ENCODE measurements around the gene NEAT1.

NEAT1 gene

DNA sequence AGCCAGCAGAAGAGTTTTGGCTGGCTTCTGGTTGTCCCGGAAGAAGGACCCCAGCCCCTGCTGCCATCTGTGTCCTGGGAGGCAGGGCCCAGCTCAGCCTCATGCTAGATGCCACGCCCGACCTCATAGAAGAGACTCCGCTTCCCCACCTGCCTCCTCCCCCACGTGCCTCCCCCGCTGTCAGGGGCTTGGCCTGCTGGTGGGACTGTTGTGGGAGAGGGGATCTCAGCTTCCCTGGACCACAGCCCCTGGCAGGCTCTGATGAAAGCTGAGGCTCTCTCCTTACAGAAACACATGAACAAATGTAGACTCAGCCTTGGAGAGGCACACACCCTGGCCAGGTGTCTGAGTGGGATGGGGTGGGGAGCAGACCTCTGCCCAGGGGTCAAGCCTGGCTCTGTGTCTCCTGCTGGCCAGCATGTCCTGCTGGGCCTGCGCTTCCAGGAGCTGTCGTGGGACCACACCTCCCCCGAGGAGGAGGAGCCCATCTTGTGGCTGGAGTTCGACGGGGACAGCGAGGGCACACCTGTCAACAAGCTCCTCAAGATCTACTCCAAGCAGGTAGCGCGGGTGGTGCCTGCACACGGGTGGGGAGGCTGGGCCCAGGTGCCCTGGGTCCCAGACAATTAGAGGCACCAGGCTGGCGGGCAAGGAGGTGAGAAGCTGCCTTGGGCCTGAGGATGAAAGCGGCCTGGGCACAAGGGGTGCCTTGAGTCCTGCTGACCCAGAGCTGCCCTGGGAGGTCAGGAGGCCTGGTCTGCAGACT lies 22.1 kb upstream of the NEAT1 start:
- CTCF ChIA-PET, result no interaction called here
- TF ChIP-seq BHLHE40 (IDR thresholded peaks at IDR 0.05; ENCODE audit: borderline replicate concordance), result no peak
- no peak for TF ChIP-seq PKNOX1 (IDR thresholded peaks at IDR 0.05)
- TF ChIP-seq SP1 (IDR thresholded peaks at IDR 0.05), result no peak
- no peak for TF ChIP-seq FOXM1 (IDR thresholded peaks at IDR 0.05; ENCODE audit: borderline replicate concordance)
- no peak for TF ChIP-seq FOXA1 (IDR thresholded peaks at IDR 0.05)
- TF ChIP-seq L3MBTL2 (conservative IDR thresholded peaks at IDR 0.05), result no peak
- TF ChIP-seq LEF1 (IDR thresholded peaks at IDR 0.05; ENCODE audit: borderline replicate concordance), result no peak
- TF ChIP-seq HDGF (IDR thresholded peaks at IDR 0.05; ENCODE audit: borderline replicate concordance), result no peak
- no peak for TF ChIP-seq FOXK2 (IDR thresholded peaks at IDR 0.05)
- no peak for TF ChIP-seq TARDBP (IDR thresholded peaks at IDR 0.05)
- TF ChIP-seq SUZ12 (IDR thresholded peaks at IDR 0.05), result no peak
- TF ChIP-seq CTBP1 (IDR thresholded peaks at IDR 0.05; ENCODE audit: borderline replicate concordance), result no peak
- TF ChIP-seq ELF4 (IDR thresholded peaks at IDR 0.05), result no peak
- TF ChIP-seq ARNT (IDR thresholded peaks at IDR 0.05), result no peak
- no peak for TF ChIP-seq NFRKB (IDR thresholded peaks at IDR 0.05)
- no peak for TF ChIP-seq ZNF384 (IDR thresholded peaks at IDR 0.05)
- POLR2A ChIA-PET, result interaction anchor here (1.3 to 3.8 kb wide), 4 partner anchors 19 to 101 kb away, joined by 3 to 20 read pairs (median 4); partner anchors contain the start of gene NEAT1
- no peak for DNase-seq (ENCODE audit: extremely low spot score)

- CTCF ChIA-PET, result interaction anchor here (0.6 kb wide), 1 partner anchor 68 kb away, joined by 4 read pairs; no protein-coding TSS in a partner anchor
- POLR2A ChIA-PET, result interaction anchor here (1.5 to 3.8 kb wide), 3 partner anchors 19 to 101 kb away, joined by 4 to 20 read pairs (median 5); partner anchors contain the start of gene NEAT1
- TF ChIP-seq SP1 (IDR thresholded peaks at IDR 0.05) (no peak), FOXM1 (IDR thresholded peaks at IDR 0.05; ENCODE audit: borderline replicate concordance) (no peak), ZNF384 (IDR thresholded peaks at IDR 0.05) (no peak), BHLHE40 (IDR thresholded peaks at IDR 0.05; ENCODE audit: borderline replicate concordance) (no peak), NFRKB (IDR thresholded peaks at IDR 0.05) (no peak)
- no peak for DNase-seq (ENCODE audit: extremely low spot score)
Observed at GRCh38 chr11:65401073-65401802, 21.4 kb upstream of the NEAT1 start.

DNA sequence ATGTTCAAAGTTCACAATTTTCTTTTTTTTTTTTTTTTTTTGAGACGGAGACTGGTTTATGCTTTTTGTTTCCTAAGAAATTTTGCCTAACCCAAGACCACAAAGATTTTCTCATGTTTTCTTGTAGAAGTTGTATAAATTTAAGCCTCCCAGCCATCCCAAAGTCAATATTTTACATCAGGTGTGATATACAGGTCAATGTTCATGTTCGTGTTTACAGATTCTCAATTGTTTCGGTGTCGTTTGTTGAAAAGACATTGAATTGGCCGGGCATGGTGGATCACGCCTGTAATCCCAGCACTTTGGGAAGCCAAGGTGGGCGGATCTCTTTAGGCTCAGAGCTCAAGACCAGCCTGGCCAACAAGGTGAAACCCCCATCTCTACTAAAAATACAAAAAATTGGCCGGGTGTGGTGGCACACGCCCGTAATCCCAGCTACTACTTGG lies 20.8 kb upstream of the NEAT1 start:
- POLR2A ChIA-PET, result no interaction called here
- CTCF ChIA-PET, result interaction anchor here (0.6 kb wide), 1 partner anchor 67 kb away, joined by 4 read pairs; no protein-coding TSS in a partner anchor
- no peak for DNase-seq (ENCODE audit: extremely low spot score)
- no peak for TF ChIP-seq ZNF384 (IDR thresholded peaks at IDR 0.05)
- no peak for TF ChIP-seq SUZ12 (IDR thresholded peaks at IDR 0.05)
- no peak for TF ChIP-seq FOXM1 (IDR thresholded peaks at IDR 0.05; ENCODE audit: borderline replicate concordance)
- no peak for TF ChIP-seq BHLHE40 (IDR thresholded peaks at IDR 0.05; ENCODE audit: borderline replicate concordance)
- no peak for TF ChIP-seq FOXK2 (IDR thresholded peaks at IDR 0.05)
- no peak for TF ChIP-seq L3MBTL2 (conservative IDR thresholded peaks at IDR 0.05)
- TF ChIP-seq SP1 (IDR thresholded peaks at IDR 0.05), result no peak
- TF ChIP-seq FOXA1 (IDR thresholded peaks at IDR 0.05), result no peak
- TF ChIP-seq TARDBP (IDR thresholded peaks at IDR 0.05), result no peak
- no peak for TF ChIP-seq LEF1 (IDR thresholded peaks at IDR 0.05; ENCODE audit: borderline replicate concordance)

- TF ChIP-seq ZNF384 (IDR thresholded peaks at IDR 0.05), result no peak
- no peak for TF ChIP-seq FOXK2 (IDR thresholded peaks at IDR 0.05)
- no peak for TF ChIP-seq FOXM1 (IDR thresholded peaks at IDR 0.05; ENCODE audit: borderline replicate concordance)
- no peak for TF ChIP-seq ELF4 (IDR thresholded peaks at IDR 0.05)
- TF ChIP-seq SUZ12 (IDR thresholded peaks at IDR 0.05), result no peak
- no peak for TF ChIP-seq CTBP1 (IDR thresholded peaks at IDR 0.05; ENCODE audit: borderline replicate concordance)
- no peak for TF ChIP-seq FOXA1 (IDR thresholded peaks at IDR 0.05)
- no peak for TF ChIP-seq TARDBP (IDR thresholded peaks at IDR 0.05)
- TF ChIP-seq SP1 (IDR thresholded peaks at IDR 0.05), result no peak
- TF ChIP-seq L3MBTL2 (conservative IDR thresholded peaks at IDR 0.05), result no peak
- no peak for TF ChIP-seq PKNOX1 (IDR thresholded peaks at IDR 0.05)
- no peak for TF ChIP-seq ARNT (IDR thresholded peaks at IDR 0.05)
- TF ChIP-seq NFRKB (IDR thresholded peaks at IDR 0.05), result no peak
- TF ChIP-seq BHLHE40 (IDR thresholded peaks at IDR 0.05; ENCODE audit: borderline replicate concordance), result no peak
- TF ChIP-seq HDGF (IDR thresholded peaks at IDR 0.05; ENCODE audit: borderline replicate concordance), result no peak
- TF ChIP-seq LEF1 (IDR thresholded peaks at IDR 0.05; ENCODE audit: borderline replicate concordance), result no peak
Observed at GRCh38 chr11:65402790-65403189, 19.8 kb upstream of the NEAT1 start.

DNA sequence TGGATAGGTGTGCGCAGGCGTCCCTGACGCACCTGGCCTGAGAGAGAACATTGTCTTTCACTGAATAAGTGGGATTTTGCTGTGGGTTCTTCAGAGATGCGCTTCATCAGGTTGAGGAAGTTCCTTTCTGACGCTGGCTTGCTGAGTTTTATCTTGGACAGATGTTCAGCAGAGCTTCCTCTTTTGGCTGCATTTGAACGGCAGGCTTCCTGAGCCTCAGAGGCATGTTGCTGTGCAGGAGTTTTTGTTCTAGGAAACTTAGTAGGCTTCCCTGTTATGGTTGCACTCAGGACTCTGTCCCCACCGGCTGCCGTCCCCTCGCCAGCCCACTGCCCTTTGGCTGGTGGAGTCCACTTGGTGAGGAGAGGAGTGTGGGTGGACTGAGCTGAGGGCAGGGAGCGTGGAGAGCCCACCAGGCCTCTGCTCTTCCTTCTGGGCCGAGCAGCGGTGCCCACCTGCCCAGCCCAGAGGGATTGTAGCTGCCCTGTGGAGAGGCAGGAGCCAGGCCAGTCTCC lies 18.9 kb upstream of the NEAT1 start:
- ChIA-PET CTCF (interaction anchor here (0.6 kb wide), 1 partner anchor 30 kb away, joined by 3 read pairs; no protein-coding TSS in a partner anchor), POLR2A (interaction anchor here (1.1 to 2.2 kb wide), 2 partner anchors 13 to 19 kb away, joined by 3 to 7 read pairs; partner anchors contain the start of gene NEAT1)
- TF ChIP-seq ELF4 (IDR thresholded peaks at IDR 0.05) (no peak), BHLHE40 (IDR thresholded peaks at IDR 0.05; ENCODE audit: borderline replicate concordance) (no peak), L3MBTL2 (conservative IDR thresholded peaks at IDR 0.05) (no peak), FOXA1 (IDR thresholded peaks at IDR 0.05) (no peak), HDGF (IDR thresholded peaks at IDR 0.05; ENCODE audit: borderline replicate concordance) (no peak), FOXM1 (IDR thresholded peaks at IDR 0.05; ENCODE audit: borderline replicate concordance) (no peak), SUZ12 (IDR thresholded peaks at IDR 0.05) (no peak), PKNOX1 (IDR thresholded peaks at IDR 0.05) (no peak), LEF1 (IDR thresholded peaks at IDR 0.05; ENCODE audit: borderline replicate concordance) (no peak), SP1 (IDR thresholded peaks at IDR 0.05) (no peak), FOXK2 (IDR thresholded peaks at IDR 0.05) (no peak)
- no peak for DNase-seq (ENCODE audit: extremely low spot score)

More at GRCh38 chr11:65402790-65403189, 19.8 kb upstream of the NEAT1 start:
- POLR2A ChIA-PET, result interaction anchor here (1.1 kb wide), 1 partner anchor 14 kb away, joined by 3 read pairs; no protein-coding TSS in a partner anchor
- CTCF ChIA-PET, result no interaction called here
- DNase-seq (ENCODE audit: extremely low spot score), result no peak

All from HEK293T (cell line).